Measurements from ENCODE around the gene PIAS4.
A peak's percentile ranks its signal among the peaks of the same experiment; 100 is the strongest.

PIAS4 gene

DNA sequence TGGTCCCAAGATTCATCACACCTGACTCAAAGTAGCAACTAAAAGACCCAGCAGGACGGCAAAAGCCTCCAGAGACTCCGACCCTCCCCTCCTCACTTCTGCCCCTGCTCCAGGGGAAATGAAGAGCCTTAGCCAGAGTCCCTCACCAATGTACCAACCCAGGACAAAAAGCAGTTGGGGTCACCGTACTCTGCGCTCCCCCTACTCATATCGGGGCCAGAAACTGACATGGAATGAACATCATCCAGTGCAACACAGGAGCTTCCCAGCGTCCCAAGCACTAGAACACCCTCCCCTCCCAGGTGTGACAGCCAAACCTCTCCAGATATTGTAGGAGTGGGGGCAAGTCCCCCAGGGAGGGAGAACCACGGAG lies 24.0 kb upstream of the PIAS4 start:
- TF ChIP-seq, protein P1, sequence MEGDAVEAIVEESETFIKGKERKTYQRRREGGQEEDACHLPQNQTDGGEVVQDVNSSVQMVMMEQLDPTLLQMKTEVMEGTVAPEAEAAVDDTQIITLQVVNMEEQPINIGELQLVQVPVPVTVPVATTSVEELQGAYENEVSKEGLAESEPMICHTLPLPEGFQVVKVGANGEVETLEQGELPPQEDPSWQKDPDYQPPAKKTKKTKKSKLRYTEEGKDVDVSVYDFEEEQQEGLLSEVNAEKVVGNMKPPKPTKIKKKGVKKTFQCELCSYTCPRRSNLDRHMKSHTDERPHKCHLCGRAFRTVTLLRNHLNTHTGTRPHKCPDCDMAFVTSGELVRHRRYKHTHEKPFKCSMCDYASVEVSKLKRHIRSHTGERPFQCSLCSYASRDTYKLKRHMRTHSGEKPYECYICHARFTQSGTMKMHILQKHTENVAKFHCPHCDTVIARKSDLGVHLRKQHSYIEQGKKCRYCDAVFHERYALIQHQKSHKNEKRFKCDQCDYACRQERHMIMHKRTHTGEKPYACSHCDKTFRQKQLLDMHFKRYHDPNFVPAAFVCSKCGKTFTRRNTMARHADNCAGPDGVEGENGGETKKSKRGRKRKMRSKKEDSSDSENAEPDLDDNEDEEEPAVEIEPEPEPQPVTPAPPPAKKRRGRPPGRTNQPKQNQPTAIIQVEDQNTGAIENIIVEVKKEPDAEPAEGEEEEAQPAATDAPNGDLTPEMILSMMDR (conservative IDR thresholded peaks at IDR 0.05; ENCODE audit: low read length) = no peak
- DNase-seq (ENCODE audit: low read depth) = no peak
- peak overlapping the region; percentile 83 for H3K4me3 ChIP-seq (ENCODE audit: low read length)

- peak overlapping the region; percentile 83 for H3K4me3 ChIP-seq (ENCODE audit: low read length)
- TF ChIP-seq, protein P1 (conservative IDR thresholded peaks at IDR 0.05; ENCODE audit: low read length) = no peak
- DNase-seq (ENCODE audit: low read depth) = peak; percentile 66
Observed at GRCh38 chr19:3983936-3984583, 23.5 kb upstream of the PIAS4 start.

DNA sequence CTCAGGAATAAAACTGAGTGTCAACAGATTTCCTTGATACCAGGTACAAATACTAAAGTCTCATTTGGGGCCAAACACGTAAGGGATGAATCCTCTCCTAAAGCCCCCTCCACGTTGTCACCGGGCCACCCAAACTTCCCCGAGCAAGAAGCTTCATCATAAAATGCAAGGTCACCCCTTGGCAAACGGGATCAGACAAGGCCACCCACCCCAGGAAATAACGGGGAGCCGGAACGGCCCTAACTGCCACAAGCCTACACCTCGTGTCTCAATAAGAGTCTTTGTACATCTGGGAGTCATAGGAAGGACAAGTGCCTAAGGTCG lies 23.0 kb upstream of the PIAS4 start:
- peak overlapping the region; percentile 83 for H3K4me3 ChIP-seq (ENCODE audit: low read length)
- TF ChIP-seq, protein P1 (conservative IDR thresholded peaks at IDR 0.05; ENCODE audit: low read length) = no peak
- no peak for DNase-seq (ENCODE audit: low read depth)

GRCh38 chr19:3984908-3985642 lies 22.5 kb upstream of the PIAS4 start, which contains the start of gene EEF2:
Gene EEF2, minus strand, starts transcription at chr19:3985463. Its CDS starts 83 bp downstream, at chr19:3985380.
- H3K4me3 ChIP-seq (ENCODE audit: low read length) = peak within 1 kb of the TSS; percentile 83
- TF ChIP-seq, protein P1 (conservative IDR thresholded peaks at IDR 0.05; ENCODE audit: low read length) = no peak
- peak; percentile 87 for DNase-seq (ENCODE audit: low read depth)

- DNase-seq (ENCODE audit: low read depth) = no peak
- TF ChIP-seq, protein P1 (conservative IDR thresholded peaks at IDR 0.05; ENCODE audit: low read length) = no peak
- H3K4me3 ChIP-seq (ENCODE audit: low read length) = peak overlapping the region; percentile 66
Observed at GRCh38 chr19:3985643-3986259, 21.8 kb upstream of the PIAS4 start.

GRCh38 chr19:3986260-3987041 lies 21.1 kb upstream of the PIAS4 start:
- TF ChIP-seq, protein P1 (conservative IDR thresholded peaks at IDR 0.05; ENCODE audit: low read length) = peak; percentile 71
- peak overlapping the region; percentile 66 for H3K4me3 ChIP-seq (ENCODE audit: low read length)
- peak; percentile 80 for DNase-seq (ENCODE audit: low read depth)

All from AG10803 (cell line).